Measurements from ENCODE around the gene ANKRD24. TPM values are rescaled to one million over a fixed set of nuclear protein-coding genes. Genes with fewer than 3 reads are reported as not detected.
"Not testable (repeated sequence)": the region's sequence is repeated elsewhere in the genome, so short reads cannot be mapped to it uniquely, and the experiment has no call there.

The ANKRD24 gene
- total and polyA plus RNA-seq, 3 experiments from 2014 or later = 0.48 to 0.90 (median 0.89) TPM

DNA sequence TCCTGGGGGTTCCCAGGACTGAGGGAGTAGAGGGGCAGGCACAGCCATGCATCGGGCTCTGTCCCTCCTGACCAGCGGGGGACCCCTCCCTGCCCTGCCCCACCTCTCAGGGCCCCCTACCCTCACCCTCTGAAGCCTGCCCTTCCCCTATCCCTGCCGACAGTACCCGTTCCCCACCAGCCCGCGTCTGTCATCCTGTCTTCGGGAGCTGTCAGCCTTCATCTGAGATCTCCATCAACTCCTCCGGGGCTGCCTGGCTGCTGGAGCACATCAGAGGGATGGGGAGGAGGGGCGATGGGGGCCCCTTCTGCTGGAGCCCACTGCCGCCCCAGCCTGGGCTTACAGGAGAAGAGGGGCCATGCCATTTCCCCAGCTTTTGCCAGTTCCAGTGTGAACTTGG, 90.4 kb downstream of the ANKRD24 start:
- POLR2A ChIA-PET = no interaction called here
- H3K9me3 ChIP-seq (ENCODE audit: low read length) = no peaks in the 10 kb centered on the region
- Mint-ChIP-seq H3K36me3 (peaks cover 2 to 30% (median 3%) of the 10 kb centered on the region in 3 donors), H3K27ac (peak overlapping the region in 1 of 8 donors; percentile 43), H3K9me3 (no peaks in the 10 kb centered on the region), H3K4me3 (no peak overlapping the region), H3K4me1 (no peaks in the 10 kb centered on the region), H3K27me3 (peaks cover 0 to 2% of the 10 kb centered on the region in 2 donors)
- no peak overlapping the region for H3K27ac ChIP-seq (ENCODE audit: low read depth, low read length)
- no peaks in the 10 kb centered on the region for H3K4me1 ChIP-seq (ENCODE audit: insufficient read depth, low read length)
- CTCF ChIA-PET = no interaction called here
- no peak for DNase-seq
- H3K4me3 ChIP-seq (ENCODE audit: low read length) = no peak overlapping the region
- H3K36me3 ChIP-seq (ENCODE audit: insufficient read depth, low read length) = peaks cover 13% of the 10 kb centered on the region
- no peaks in the 10 kb centered on the region for H3K27me3 ChIP-seq (ENCODE audit: insufficient read depth, low read length, poor library complexity, severe bottlenecking)

DNA sequence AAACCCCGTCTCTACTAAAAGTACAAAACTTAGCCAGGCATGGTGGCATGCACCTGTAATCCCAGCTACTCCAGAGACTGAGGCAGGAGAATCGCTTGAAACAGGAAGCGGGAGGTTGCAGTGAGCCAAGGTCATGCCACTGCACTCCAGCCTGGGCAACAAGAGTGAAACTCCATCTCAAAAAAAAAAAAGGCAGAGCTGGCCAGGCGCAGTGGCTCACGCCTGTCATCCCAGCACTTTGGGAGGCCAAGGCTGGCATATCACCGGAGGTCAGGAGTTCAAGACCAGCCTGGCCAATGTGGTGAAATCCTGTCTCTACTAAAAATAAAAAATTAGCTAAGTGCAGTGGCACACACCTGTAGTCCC, 91.8 kb downstream of the ANKRD24 start:
- H3K36me3 ChIP-seq (ENCODE audit: insufficient read depth, low read length); H3K4me1 ChIP-seq (ENCODE audit: insufficient read depth, low read length); H3K9me3 ChIP-seq (ENCODE audit: low read length); H3K27me3 ChIP-seq (ENCODE audit: insufficient read depth, low read length, poor library complexity, severe bottlenecking); DNase-seq; H3K9me3 Mint-ChIP-seq; H3K4me3 ChIP-seq (ENCODE audit: low read length); CTCF ChIA-PET; H3K4me1 Mint-ChIP-seq; POLR2A ChIA-PET; H3K27ac ChIP-seq (ENCODE audit: low read depth, low read length); H3K27me3 Mint-ChIP-seq; H3K4me3 Mint-ChIP-seq: not testable (repeated sequence)
- Mint-ChIP-seq H3K27ac (peak overlapping the region in 1 of 8 donors; percentile 6), H3K36me3 (peaks cover 2 to 17% (median 3%) of the 10 kb centered on the region in 3 donors)

Other genes with a start within 250 kb of the ANKRD24 start
- gene NMRK2, start 249.6 kb upstream of the ANKRD24 start, total RNA-seq = not detected
- gene NMRK2, start 249.6 kb upstream of the ANKRD24 start, polyA plus RNA-seq = not detected
- gene DAPK3, start 211.6 kb upstream of the ANKRD24 start, total RNA-seq = 10 to 100 TPM; 42.5 to 44.9 TPM
- gene DAPK3, start 211.6 kb upstream of the ANKRD24 start, polyA plus RNA-seq = 38.5 TPM
- gene EEF2, start 197.2 kb upstream of the ANKRD24 start, total RNA-seq = 1,000 to 10,000 TPM; 3,106 to 3,129 TPM
- gene EEF2, start 197.2 kb upstream of the ANKRD24 start, polyA plus RNA-seq = 533 TPM
- gene PIAS4, start 175.0 kb upstream of the ANKRD24 start, total RNA-seq = 10 to 100 TPM; 29.1 to 33.8 TPM
- 6.3 TPM for gene PIAS4, start 175.0 kb upstream of the ANKRD24 start, polyA plus RNA-seq
- 10 to 100 TPM; 44.1 to 46.8 TPM for gene ZBTB7A, start 115.8 kb upstream of the ANKRD24 start, total RNA-seq
- gene ZBTB7A, start 115.8 kb upstream of the ANKRD24 start, polyA plus RNA-seq = 86.1 TPM
- 100 to 1,000 TPM; 161 to 164 TPM for gene MAP2K2, start 58.6 kb upstream of the ANKRD24 start, total RNA-seq
- gene MAP2K2, start 58.6 kb upstream of the ANKRD24 start, polyA plus RNA-seq = 122 TPM
- not detected for gene CREB3L3, start 29.1 kb upstream of the ANKRD24 start, total RNA-seq
- gene CREB3L3, start 29.1 kb upstream of the ANKRD24 start, polyA plus RNA-seq = 0.07 TPM
- 10 to 100 TPM; 33.5 to 38.6 TPM for gene SIRT6, start 126 bp upstream of the ANKRD24 start, total RNA-seq
- 1.6 TPM for gene SIRT6, start 126 bp upstream of the ANKRD24 start, polyA plus RNA-seq
- gene EBI3, start 46.8 kb downstream of the ANKRD24 start, total RNA-seq = 10 to 100 TPM; 14.2 to 14.8 TPM
- not detected for gene EBI3, start 46.8 kb downstream of the ANKRD24 start, polyA plus RNA-seq
- gene YJU2, start 64.4 kb downstream of the ANKRD24 start, total RNA-seq = 10 to 100 TPM; 38.8 to 41.2 TPM
- 29.6 TPM for gene YJU2, start 64.4 kb downstream of the ANKRD24 start, polyA plus RNA-seq
- gene SHD, start 96.6 kb downstream of the ANKRD24 start, total RNA-seq = not detected
- not detected for gene SHD, start 96.6 kb downstream of the ANKRD24 start, polyA plus RNA-seq
- gene TMIGD2, start 119.7 kb downstream of the ANKRD24 start, total RNA-seq = 1 to 10 TPM; 5.9 to 7.0 TPM
- 40.5 TPM for gene TMIGD2, start 119.7 kb downstream of the ANKRD24 start, polyA plus RNA-seq
- gene FSD1, start 121.9 kb downstream of the ANKRD24 start, total RNA-seq = 10 to 100 TPM; 10.9 to 13.9 TPM
- gene FSD1, start 121.9 kb downstream of the ANKRD24 start, polyA plus RNA-seq = 3.1 TPM
- 1 to 10 TPM; 3.9 to 6.1 TPM for gene STAP2, start 156.1 kb downstream of the ANKRD24 start, total RNA-seq
- 1.8 TPM for gene STAP2, start 156.1 kb downstream of the ANKRD24 start, polyA plus RNA-seq
- 10 to 100 TPM; 17.0 to 18.3 TPM for gene MPND, start 160.9 kb downstream of the ANKRD24 start, total RNA-seq
- 8.4 TPM for gene MPND, start 160.9 kb downstream of the ANKRD24 start, polyA plus RNA-seq
- gene SH3GL1, start 217.9 kb downstream of the ANKRD24 start, total RNA-seq = 10 to 100 TPM; 39.8 to 41.2 TPM
- 24.7 TPM for gene SH3GL1, start 217.9 kb downstream of the ANKRD24 start, polyA plus RNA-seq
- 10 to 100 TPM; 65.2 to 69.5 TPM for gene CHAF1A, start 220.0 kb downstream of the ANKRD24 start, total RNA-seq
- 5.8 TPM for gene CHAF1A, start 220.0 kb downstream of the ANKRD24 start, polyA plus RNA-seq

All from CD8-positive, alpha-beta memory T cell (primary cell).